ENCODE measurements around the gene TFPI2.

TFPI2 gene

DNA sequence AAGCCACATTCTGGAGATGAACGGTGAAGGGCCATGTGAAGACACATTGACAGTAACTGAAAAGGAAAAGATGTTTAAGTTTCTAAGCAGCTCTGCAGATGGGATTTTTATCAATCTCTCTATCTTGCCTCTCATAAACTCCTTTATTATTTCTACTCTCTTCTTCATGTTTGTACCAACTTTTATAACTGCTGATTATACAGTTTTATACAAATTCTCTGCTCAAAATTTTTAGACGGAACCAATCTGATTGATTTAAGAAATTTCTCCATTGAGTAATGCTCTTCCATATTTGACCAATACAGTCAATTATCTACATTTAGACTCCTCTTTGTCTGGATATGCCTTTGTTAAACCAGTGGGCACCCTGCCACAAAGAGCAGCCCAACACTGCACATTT, 31.7 kb downstream of the TFPI2 start:
- no peak for DNase-seq (ENCODE audit: low read depth in 3 of 3, low spot score in 1 of 3)

DNA sequence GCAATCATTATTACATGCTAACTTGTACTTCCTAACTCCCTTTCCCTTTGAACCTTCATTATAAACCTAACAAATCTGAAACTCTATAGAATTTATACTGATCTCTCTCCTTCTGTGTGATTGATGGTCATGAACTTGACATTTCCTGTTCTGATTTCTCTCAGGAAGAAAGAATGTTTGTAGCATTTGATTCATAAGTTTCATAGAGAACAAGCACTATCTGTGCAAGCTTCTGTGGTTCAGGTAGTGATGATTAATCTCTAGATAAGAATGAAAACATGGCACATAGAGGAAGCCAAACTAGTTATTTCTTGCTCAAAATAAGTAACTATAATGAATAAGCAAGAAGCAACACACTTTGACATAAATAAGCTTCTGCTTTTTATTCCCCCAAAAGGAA, 34.2 kb downstream of the TFPI2 start:
- no peak for DNase-seq (ENCODE audit: low read depth in 3 of 3, low spot score in 1 of 3)

DNA sequence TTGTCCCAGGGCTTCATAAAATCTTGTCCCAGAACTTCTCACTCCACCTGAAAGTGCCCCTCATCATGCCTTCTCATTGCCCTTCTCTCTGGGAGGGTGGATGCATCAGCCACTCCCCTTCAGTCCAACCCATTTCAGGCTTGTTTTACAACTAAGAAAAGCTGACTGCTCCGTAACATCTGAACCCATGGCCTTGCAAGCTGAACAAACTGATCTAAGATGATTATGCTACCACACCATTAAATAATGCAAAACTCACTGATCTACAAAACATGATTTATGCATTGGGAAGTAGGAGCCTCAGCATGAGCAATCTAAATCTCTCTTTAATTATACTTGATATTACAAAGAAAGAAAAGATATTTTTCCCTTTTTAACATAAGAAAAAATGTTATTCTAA, 34.8 kb downstream of the TFPI2 start:
- no peak for DNase-seq (ENCODE audit: low read depth in 3 of 3, low spot score in 1 of 3)

DNA sequence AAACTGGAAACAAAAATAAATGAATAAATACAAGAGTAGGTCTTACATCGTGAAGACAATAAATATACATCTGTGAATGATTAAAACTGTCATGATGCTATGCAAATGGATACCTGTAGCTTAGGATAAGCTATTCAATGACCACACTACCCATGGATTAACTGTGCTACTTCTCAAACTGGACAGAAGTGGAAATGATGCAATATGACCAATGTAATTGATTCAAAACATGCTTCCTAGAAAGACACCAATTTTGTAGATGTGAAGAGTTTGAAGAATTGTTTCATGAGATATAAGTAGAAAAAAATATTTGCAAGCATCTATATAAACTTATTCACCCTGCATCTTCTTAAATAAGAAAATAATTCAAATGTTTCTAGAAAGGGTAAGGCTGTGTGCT, 36.1 kb downstream of the TFPI2 start:
- DNase-seq (ENCODE audit: low read depth in 3 of 3, low spot score in 1 of 3) = no peak

DNA sequence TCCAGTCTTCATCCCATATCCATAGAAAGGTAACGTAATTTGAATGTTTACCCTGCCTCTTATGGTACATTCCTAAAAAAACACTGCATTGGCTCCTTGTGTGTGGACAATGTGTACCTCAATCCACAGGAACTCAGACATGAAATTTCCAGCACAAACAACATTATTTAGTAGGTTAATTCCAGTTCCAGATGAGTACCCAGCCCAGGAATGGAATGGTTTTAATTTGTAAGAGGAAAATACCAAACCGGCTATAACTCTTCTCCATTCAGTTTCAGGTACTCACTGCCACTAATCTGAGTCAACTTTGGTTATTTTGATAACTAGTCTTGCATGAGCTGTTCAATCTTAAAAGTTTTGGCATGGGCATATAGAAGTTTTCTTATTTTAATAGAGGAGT, 39.0 kb downstream of the TFPI2 start:
- no peak for DNase-seq (ENCODE audit: low read depth in 3 of 3, low spot score in 1 of 3)

DNA sequence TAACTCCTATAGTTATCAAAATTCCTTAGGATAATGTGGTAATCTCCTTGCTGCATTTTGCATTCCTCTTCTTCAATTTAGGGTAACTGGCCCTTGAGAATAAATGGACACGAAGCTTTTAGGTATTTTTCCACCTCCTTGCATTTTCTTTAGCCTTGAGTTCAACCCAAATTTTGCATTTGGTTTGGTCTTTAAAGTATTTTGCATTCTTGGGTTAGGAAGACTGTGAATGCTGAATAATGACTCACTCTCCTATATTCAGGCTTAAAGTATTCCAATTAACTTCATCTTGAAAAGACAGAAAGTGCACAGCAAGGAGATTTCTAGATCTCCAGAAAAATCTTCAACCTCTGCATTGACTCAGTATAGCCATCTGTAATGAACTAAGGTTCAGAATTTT, 47.3 kb downstream of the TFPI2 start:
- DNase-seq (ENCODE audit: low read depth in 3 of 3, low spot score in 1 of 3) = no peak

DNA sequence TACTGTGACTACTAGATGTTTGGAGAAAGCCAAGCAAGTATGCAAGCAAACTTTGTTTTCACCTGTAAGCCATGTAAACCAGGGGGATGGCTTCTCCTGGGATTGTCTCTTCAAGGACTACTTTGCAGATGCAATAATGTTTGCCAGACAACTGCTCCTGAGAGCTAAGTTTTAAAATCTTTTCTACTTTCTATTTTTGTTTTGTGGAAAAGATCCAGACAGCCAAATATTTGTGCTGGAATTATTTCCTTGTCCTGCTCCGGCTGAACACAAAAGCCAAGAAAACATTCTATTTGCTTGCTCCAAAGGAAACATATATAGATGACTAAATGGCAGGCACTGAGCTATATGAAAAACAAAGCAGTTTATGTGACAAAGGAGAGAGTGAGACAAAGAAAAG, 51.6 kb downstream of the TFPI2 start:
- no peak for DNase-seq (ENCODE audit: low read depth in 3 of 3, low spot score in 1 of 3)

DNA sequence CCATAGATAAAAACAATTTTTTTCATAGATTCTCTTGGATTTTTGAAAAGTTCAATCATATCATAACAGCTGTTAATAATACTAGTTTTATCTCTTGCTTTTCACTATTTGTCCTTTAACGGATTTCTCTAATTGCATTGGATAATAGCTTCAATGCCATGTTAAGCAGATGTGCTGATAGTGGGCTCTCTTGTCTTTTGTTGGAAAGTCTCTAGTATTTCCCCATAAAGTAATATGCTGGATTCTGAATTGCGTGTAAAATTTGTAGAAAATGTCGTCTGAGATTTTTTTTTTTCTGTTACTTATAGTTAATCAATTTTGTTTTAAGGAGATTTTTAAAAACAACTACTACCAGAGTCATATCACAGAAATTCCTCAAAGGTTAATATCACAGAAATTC, 53.3 kb downstream of the TFPI2 start:
- no peak for DNase-seq (ENCODE audit: low read depth in 3 of 3, low spot score in 1 of 3)

DNA sequence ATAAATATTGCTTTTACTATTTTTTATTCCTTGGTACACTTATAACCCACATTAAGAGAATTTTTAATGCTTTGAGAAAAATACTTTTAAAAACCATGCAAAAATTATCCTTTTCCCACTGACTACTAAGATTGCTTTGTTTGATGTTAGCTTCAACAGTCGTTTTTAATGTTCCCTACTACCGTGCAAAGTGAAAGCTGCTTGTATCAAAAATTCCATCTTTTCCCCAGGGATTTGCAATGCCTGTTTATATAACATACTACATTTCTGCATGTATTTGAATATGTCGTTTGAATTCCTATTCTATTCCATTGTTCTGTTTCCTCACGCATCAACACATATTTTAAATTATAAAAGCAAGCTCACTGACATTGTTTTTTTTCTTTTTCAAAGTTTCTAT, 54.4 kb downstream of the TFPI2 start:
- DNase-seq (ENCODE audit: low read depth in 3 of 3, low spot score in 1 of 3) = no peak

DNA sequence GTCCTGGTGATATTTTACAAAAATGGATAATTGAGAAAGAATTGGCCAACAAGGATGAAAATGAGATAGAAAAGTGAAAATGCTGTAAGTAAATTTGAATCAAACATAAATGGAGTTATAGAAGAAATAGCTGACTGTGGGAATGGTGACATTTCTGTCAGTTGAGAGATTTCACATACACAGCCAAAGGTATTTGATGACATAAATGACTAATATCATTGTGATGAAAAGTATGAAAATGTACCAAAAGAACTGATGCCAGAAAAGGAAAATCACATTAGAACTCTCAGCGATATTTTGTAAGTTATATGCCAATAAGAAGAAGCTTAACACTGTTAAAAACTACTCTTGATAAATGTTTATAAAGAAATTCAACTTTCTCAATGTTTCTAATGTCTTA, 54.9 kb downstream of the TFPI2 start:
- no peak for DNase-seq (ENCODE audit: low read depth in 3 of 3, low spot score in 1 of 3)
